Head of caudate nucleus (tissue), 42 donors: ENCODE data around the gene TTLL10.

ENCODE experiments used
- DNase-seq, 42 donors: peaks; one replicate each; pipeline versions ENCODE4 v3.0.0 to v3.0.0-alpha.2; 2020 to 2021; ENCODE audit warnings: mixed read lengths in 7 of 42
- intact Hi-C: fragments of 100-400 bp; cut with DNase I; formaldehyde crosslinking; loops from one replicate; pipeline ENCODE4 v1.15.0; 2022

Gene TTLL10

GRCh38 chr1:1210726-1211540, 37.3 kb downstream of the TTLL10 start:
- peak in 1 of 42 donors; percentile 0 for DNase-seq

GRCh38 chr1:1211541-1212441, 38.1 kb downstream of the TTLL10 start:
- peak in 1 of 42 donors; percentile 1 for DNase-seq

More at GRCh38 chr1:1210726-1211540, 37.3 kb downstream of the TTLL10 start:
- intact Hi-C loops: no loop called here

GRCh38 chr1:1212780-1213344, 39.2 kb downstream of the TTLL10 start:
- DNase-seq: peak in 1 of 42 donors; percentile 2
- intact Hi-C loops: no loop called here

More at GRCh38 chr1:1211541-1212441, 38.1 kb downstream of the TTLL10 start:
- intact Hi-C loops: no loop called here

- peak in 1 of 42 donors; percentile 1 for DNase-seq
- intact Hi-C loops: no loop called here
Measured at GRCh38 chr1:1213345-1214265, 39.9 kb downstream of the TTLL10 start, which contains the start of gene TNFRSF4. Gene TNFRSF4, minus strand, starts transcription at chr1:1214153. Its CDS starts 26 bp downstream, at chr1:1214127.

GRCh38 chr1:1215080-1215676, 41.5 kb downstream of the TTLL10 start:
- no peak for DNase-seq
- intact Hi-C loops: no loop called here

GRCh38 chr1:1215881-1216605, 42.4 kb downstream of the TTLL10 start:
- no peak for DNase-seq
- intact Hi-C loops: no loop called here

- intact Hi-C loops: no loop called here
- no peak for DNase-seq
Measured at GRCh38 chr1:1216770-1217620, 43.3 kb downstream of the TTLL10 start.

- intact Hi-C loops: no loop called here
- DNase-seq: peak in 3 of 42 donors; percentile 16 to 49 (median 33)
Measured at GRCh38 chr1:1217621-1218523, 44.2 kb downstream of the TTLL10 start.

GRCh38 chr1:1218524-1219200, 45.0 kb downstream of the TTLL10 start:
- intact Hi-C loops: no loop called here
- DNase-seq: no peak

- intact Hi-C loops: no loop called here
- DNase-seq: no peak
Measured at GRCh38 chr1:1219341-1219740, 45.7 kb downstream of the TTLL10 start.

- intact Hi-C loops: no loop called here
- DNase-seq: no peak
Measured at GRCh38 chr1:1220197-1220596, 46.5 kb downstream of the TTLL10 start.

- no peak for DNase-seq
- intact Hi-C loops: no loop called here
Measured at GRCh38 chr1:1221887-1222574, 48.4 kb downstream of the TTLL10 start.

GRCh38 chr1:1222575-1223225, 49.0 kb downstream of the TTLL10 start:
- intact Hi-C loops: no loop called here

GRCh38 chr1:1223321-1223720, 49.6 kb downstream of the TTLL10 start:
- no peak for DNase-seq
- intact Hi-C loops: no loop called here

More at GRCh38 chr1:1222575-1223225, 49.0 kb downstream of the TTLL10 start:
- no peak for DNase-seq
